Measurements from ENCODE around the gene LTBP2.

Gene LTBP2

GRCh38 chr14:74591394-74591793 is 20.6 kb downstream of the LTBP2 start:
- DNase-seq (ENCODE audit: low read depth in 2 of 2) = no peak

- DNase-seq (ENCODE audit: low read depth in 2 of 2) = no peak
These were observed 22.7 kb downstream of the LTBP2 start for GRCh38 chr14:74589291-74589879.

DNA sequence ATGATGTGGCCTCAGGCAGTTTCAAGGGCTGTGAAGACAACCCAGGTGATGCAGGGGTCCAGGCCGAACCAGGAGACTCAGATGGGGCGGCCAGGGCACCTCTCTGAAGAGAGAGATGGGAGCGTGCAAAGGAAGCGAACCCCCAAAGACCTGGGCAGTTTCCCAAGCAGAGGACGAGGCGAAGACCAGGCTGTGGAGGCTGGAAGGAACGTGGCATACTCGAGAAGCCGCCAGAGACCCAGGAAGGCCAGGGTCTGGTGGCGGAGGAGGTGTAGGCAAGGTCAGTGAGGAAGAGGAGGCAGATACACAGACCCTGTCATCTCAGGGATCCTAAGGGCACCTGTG is 24.7 kb downstream of the LTBP2 start:
- DNase-seq (ENCODE audit: low read depth in 2 of 2) = no peak

GRCh38 chr14:74586681-74587362 is 25.2 kb downstream of the LTBP2 start:
- no peak for DNase-seq (ENCODE audit: low read depth in 2 of 2)

GRCh38 chr14:74585406-74586335 is 26.4 kb downstream of the LTBP2 start:
- DNase-seq (ENCODE audit: low read depth in 2 of 2) = no peak

DNA sequence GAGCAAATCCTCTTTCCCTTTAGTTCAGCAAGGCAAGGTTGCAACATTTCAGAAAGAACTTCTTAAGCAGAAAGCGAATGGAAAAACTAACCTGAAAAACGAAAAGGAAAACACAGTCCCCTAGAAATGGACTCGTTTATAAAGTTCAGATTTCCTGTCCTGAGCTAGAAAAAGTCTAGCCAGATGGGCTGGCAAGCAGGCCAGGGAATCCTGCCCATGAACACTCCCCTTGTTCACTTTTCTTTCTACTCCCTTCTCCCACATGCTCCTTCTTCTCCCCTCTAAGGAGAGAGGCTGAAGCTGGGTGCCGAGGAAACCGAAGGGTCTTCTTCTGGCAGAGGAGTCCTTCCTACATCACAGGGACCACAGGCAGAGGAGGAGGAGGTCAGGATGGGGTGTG is 27.1 kb downstream of the LTBP2 start:
- DNase-seq (ENCODE audit: low read depth in 2 of 2) = no peak

GRCh38 chr14:74583689-74584434 is 28.2 kb downstream of the LTBP2 start:
- no peak for DNase-seq (ENCODE audit: low read depth in 2 of 2)

GRCh38 chr14:74582910-74583581 is 29.0 kb downstream of the LTBP2 start:
- DNase-seq (ENCODE audit: low read depth in 2 of 2) = no peak

GRCh38 chr14:74580275-74580672 is 31.8 kb downstream of the LTBP2 start:
- DNase-seq (ENCODE audit: low read depth in 2 of 2) = no peak

GRCh38 chr14:74579447-74580274 is 32.4 kb downstream of the LTBP2 start:
- DNase-seq (ENCODE audit: low read depth in 2 of 2) = no peak

DNA sequence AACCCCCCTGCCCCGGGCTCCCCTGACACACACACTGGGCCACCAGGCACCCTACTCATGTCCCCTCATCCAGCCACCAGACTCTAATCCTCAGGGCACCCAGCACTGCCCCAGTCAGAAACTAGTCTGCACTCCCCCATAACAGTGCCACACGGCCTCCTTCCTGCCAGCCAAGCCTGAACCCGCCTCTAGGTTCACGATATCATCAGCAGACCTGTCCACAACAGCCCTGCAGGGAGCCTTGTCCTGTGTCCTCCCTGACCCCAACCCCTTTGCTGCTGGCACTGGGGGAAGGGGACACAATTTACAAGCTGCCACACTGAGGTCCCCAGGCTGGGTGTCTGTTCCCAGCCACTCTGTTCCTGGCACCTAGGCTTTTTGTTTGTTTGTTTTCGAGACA is 33.6 kb downstream of the LTBP2 start:
- DNase-seq (ENCODE audit: low read depth in 2 of 2) = no peak

DNA sequence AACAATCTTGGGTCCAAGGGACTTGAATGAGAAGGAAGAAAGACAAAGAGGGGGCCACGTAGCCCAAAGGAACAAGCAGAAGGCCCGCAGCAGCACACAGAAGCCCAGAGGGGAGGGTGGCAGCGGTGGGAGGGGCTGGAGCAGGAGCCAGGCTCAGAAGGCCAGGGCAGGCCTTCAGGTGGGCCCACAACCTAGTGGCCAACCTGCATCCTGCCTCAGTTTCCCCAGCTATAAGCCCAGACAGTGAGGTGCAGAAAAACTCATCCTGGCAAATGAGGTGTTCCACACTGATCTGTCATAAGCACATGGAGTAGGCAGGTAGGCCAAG is 34.1 kb downstream of the LTBP2 start:
- no peak for DNase-seq (ENCODE audit: low read depth in 2 of 2)

- DNase-seq (ENCODE audit: low read depth in 2 of 2) = no peak
These were observed 34.6 kb downstream of the LTBP2 start for GRCh38 chr14:74577247-74577947.

- DNase-seq (ENCODE audit: low read depth in 2 of 2) = no peak
These were observed 36.1 kb downstream of the LTBP2 start for GRCh38 chr14:74575936-74576335.

- DNase-seq (ENCODE audit: low read depth in 2 of 2) = no peak
These were observed 36.5 kb downstream of the LTBP2 start for GRCh38 chr14:74575507-74575906.

DNA sequence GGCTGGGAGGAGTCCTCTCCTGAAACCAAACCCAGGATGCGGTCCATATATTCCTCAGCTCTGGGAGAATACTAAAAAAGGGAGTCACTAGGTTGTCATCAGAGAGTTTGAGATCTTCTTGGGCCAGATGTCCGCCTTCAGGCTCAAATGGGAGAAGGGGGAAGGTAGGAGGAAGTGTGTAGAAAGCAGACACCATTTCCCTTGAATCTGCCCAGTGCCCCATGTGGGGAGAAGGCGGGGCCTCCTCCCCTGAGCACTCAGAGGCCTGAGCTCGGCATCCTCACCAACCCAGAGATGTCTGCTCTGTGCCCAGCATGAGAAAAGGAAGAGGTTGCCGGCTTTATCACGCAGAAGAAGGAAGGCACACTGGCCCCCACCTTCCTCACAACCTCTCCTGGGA is 37.3 kb downstream of the LTBP2 start:
- DNase-seq (ENCODE audit: low read depth in 2 of 2) = no peak

DNA sequence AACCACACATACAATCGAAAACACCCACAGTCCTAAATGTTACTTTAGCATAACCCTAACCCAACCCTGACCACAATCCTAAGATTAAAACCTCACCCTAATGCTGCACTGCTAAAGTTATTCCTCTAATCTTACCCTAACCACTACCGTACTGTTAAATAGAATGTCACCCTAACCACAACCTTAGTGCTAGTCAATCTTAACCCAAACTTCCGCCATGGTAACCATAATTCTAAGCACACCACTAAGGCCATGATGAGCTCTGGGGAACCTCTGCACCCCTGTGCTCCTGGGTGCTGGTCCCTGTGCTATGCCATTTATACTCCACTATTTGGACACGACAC is 38.0 kb downstream of the LTBP2 start:
- DNase-seq (ENCODE audit: low read depth in 2 of 2) = no peak

DNA sequence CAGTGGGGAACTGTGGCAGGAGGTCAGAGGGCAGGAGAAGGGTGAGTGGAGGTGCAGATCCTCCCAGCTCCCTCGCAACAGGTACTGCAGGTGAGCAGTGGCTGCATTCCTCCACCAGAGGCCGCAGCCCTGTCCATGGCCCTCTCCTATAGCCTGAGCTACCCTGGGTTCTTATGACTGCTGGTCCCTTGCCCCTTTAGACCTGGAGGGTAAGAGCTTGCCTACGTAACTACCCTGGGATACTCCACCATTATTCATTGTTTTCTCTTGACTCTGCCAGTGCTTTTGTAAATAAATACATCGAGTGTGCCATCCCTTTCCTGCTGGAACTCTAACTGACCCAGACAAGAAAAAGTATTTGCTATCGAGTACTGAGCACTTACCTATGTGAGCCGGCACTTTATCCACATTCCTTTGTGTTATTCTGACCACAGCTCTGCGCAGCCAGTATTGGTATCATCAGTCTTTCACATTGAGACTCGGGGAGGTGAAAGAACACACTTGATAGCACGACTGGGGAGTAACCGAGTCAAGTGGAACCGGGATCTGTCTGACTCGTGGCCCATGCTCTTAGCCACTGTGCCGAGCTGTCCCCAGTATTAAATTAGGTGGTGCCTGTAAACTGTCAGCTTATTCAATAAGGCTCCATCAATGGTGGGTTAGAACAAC is 38.5 kb downstream of the LTBP2 start:
- no peak for DNase-seq (ENCODE audit: low read depth in 2 of 2)

DNA sequence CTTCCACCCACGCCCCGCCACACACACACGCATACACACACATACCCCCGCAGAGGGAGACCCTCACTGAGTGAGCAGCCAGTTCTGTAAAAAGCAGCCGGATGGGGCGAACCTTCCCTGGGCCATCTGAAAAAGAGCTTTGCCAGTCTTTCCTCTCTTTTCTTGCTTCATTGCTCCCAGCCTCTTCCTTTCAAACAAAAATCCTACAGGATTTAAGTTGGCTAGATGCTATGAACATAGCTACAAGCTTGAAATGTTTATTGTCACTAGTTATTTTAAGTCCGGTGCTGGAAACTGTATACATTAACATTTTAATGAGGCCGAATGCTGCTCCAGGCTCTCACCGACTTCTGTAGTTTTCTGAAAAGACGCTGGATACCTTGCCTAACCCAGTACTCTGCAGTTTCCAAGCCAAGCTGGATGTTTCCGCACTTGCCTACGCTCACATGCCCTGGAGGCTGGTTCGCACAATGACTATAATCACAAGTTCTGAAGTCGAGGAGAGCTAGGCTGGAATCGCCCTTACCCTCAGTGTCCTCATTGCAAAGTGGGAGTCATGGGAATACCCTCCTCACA is 39.2 kb downstream of the LTBP2 start:
- no peak for DNase-seq (ENCODE audit: low read depth in 2 of 2)
